ENCODE results near the gene HBQ1.

DNA sequence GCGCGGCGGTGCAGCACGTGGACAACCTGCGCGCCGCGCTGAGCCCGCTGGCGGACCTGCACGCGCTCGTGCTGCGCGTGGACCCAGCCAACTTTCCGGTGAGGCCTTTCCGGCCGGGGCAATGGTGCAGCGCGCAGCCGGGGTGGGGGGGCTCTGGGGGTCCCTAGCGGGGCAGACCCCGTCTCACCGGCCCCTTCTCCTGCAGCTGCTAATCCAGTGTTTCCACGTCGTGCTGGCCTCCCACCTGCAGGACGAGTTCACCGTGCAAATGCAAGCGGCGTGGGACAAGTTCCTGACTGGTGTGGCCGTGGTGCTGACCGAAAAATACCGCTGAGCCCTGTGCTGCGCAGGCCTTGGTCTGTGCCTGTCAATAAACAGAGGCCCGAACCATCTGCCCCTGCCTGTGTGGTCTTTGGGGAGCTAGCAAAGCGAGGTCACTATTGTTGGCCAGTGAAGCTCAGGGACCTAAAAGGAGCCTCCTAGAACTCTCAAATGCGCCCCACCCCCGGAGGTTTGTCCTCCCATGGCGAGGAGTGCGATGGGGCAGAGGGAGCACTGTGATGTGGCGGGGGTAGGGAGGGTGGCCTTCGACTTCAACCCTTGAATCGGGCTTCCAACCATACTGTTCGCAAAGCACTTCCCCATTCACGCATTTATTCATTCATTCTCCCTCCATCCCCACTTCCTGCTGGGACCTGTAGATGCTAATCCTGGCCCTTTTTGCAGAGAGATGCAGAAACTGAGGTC is 13.7 kb upstream of the HBQ1 start:
- TF ChIP-seq, protein P1, sequence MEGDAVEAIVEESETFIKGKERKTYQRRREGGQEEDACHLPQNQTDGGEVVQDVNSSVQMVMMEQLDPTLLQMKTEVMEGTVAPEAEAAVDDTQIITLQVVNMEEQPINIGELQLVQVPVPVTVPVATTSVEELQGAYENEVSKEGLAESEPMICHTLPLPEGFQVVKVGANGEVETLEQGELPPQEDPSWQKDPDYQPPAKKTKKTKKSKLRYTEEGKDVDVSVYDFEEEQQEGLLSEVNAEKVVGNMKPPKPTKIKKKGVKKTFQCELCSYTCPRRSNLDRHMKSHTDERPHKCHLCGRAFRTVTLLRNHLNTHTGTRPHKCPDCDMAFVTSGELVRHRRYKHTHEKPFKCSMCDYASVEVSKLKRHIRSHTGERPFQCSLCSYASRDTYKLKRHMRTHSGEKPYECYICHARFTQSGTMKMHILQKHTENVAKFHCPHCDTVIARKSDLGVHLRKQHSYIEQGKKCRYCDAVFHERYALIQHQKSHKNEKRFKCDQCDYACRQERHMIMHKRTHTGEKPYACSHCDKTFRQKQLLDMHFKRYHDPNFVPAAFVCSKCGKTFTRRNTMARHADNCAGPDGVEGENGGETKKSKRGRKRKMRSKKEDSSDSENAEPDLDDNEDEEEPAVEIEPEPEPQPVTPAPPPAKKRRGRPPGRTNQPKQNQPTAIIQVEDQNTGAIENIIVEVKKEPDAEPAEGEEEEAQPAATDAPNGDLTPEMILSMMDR (IDR thresholded peaks at IDR 0.05) = no peak
- no peak for TF ChIP-seq EP300 (IDR thresholded peaks at IDR 0.05; ENCODE audit: low read depth)
- no peak for TF ChIP-seq POLR2A (IDR thresholded peaks at IDR 0.05)
- no peak for TF ChIP-seq POLR2AphosphoS5 (IDR thresholded peaks at IDR 0.05)
